Adrenal gland (tissue), 12 donors: ENCODE data around the gene PLCG2. TPM values are rescaled to one million over a fixed set of nuclear protein-coding genes. Genes with fewer than 3 reads are reported as not detected.

Experiments used
- DNase-seq, 7 donors: peaks; one replicate each; pipeline ENCODE4 v3.0.0-alpha.2; 2019 to 2020
- H3K27ac ChIP-seq, 5 donors: fragments of 200-600 bp; sonication (generic) in 4 of 5; 1 replicate in 3 of 5; 2 replicates in 2 of 5; pipeline versions ENCODE4 v1.5.1 to v1.8.0; 2016 to 2020; ENCODE audit warnings: mild to moderate bottlenecking in 1 of 5
- H3K27me3 ChIP-seq: fragments of 200-600 bp; 2 replicates; pipeline ENCODE4 v1.8.0; 2021
- H3K36me3 ChIP-seq, 2 donors: fragments of 200-600 bp; replicated peaks in 1 of 2; 1 replicate in 1 of 2; 2 replicates in 1 of 2; pipeline versions ENCODE4 v1.5.1 to v1.8.0; 2018 to 2022
- H3K4me1 ChIP-seq, 2 donors: fragments of 200-600 bp; replicated peaks in 1 of 2; 1 replicate in 1 of 2; 2 replicates in 1 of 2; pipeline versions ENCODE4 v1.5.1 to v1.8.0; 2018 to 2021
- H3K4me3 ChIP-seq, 4 donors: fragments of 200-600 bp; sonication (generic) in 3 of 4; one replicate each; pipeline ENCODE4 v1.5.1; 2016 to 2018
- H3K9me3 ChIP-seq, 3 donors: fragments of 200-600 bp; sonication (generic) in 1 of 3; replicated peaks in 1 of 3; 1 replicate in 2 of 3; 2 replicates in 1 of 3; pipeline versions ENCODE4 v1.5.1 to v1.8.0; 2016 to 2021
- POLR2A ChIP-seq, 2 donors: fragments of 450-650 bp; IDR thresholded peaks; one replicate each; pipeline ENCODE4 v1.6.1; 2017; ENCODE audit warnings: antibody characterized with exemption in 2 of 2, mild to moderate bottlenecking in 2 of 2, moderate library complexity in 1 of 2
- WGBS, 4 donors: extraction: QIAGEN DNeasy Blood & Tissue Kit in 2 of 4; methylation state at CpG; one replicate each; pipeline versions ENCODE4 v1.1.5 to v1.1.7; 2013 to 2017; 5-methylcytosine and 5-hydroxymethylcytosine counted together
- intact Hi-C, 2 donors: fragments of 100-400 bp; cut with DNase I; formaldehyde crosslinking; loops; one replicate each; pipeline versions ENCODE4 v1.14.1 to v1.15.0; 2022 to 2023
- polyA plus RNA-seq, 3 donors: library from polyadenylated mRNA; stranded (reverse); fragments of 200-250 nt in 2 of 3; fragments of 350-450 nt in 1 of 3; fragmentation: Illumina TruSeq in 1 of 3; extraction: RNeasy Lipid Tissue Mini Kit (QIAGEN cat#74804) in 1 of 3; gene quantifications; one replicate each; pipeline ENCODE4 v1.2.3, GENCODE V29; 2013 to 2014
- total RNA-seq, 9 donors: library from RNA; depleted of rRNA in 4 of 9; stranded (reverse); fragments of >200 nt in 4 of 9; fragments of 120-200 nt in 1 of 9; fragmentation: NEBNext Ultra II Directional in 1 of 9; extraction: Animal tissue kit (Norgen Biotek cat#: 25700) in 1 of 9; gene quantifications; one replicate each; pipeline versions ENCODE4 v1.1.0 to v1.2.4, GENCODE V29; 2013 to 2023
- TF ChIP-seq, protein P1 (sequence below), 6 experiments: fragments of 450-650 bp in 4 of 6; fragments of 200-600 bp in 2 of 6; sonication (generic) in 1 of 6; IDR thresholded peaks; 1 replicate in 5 of 6; 2 replicates in 1 of 6; pipeline versions ENCODE4 v1.5.1 to v1.8.0; 2016 to 2021; ENCODE audit warnings: antibody characterized with exemption in 6 of 6, mild to moderate bottlenecking in 2 of 6, moderate library complexity in 1 of 6
- donor health status: healthy with polysubstance abuse.
- donor health status: Bipolar disorder and iron deficiency.
- donor health status: DM: yes; HTN: yes; CAD: no.
- donor health status: DM: no; HTN: no; CAD: no.
- donor health status: DM: no; HTN: no; CAD: no.
- donor health status: DM: yes; HTN: yes; CAD: no.

PLCG2 gene
- total and polyA plus RNA-seq, 12 donors, result 4.8 to 47.6 (median 10.9) TPM

DNA sequence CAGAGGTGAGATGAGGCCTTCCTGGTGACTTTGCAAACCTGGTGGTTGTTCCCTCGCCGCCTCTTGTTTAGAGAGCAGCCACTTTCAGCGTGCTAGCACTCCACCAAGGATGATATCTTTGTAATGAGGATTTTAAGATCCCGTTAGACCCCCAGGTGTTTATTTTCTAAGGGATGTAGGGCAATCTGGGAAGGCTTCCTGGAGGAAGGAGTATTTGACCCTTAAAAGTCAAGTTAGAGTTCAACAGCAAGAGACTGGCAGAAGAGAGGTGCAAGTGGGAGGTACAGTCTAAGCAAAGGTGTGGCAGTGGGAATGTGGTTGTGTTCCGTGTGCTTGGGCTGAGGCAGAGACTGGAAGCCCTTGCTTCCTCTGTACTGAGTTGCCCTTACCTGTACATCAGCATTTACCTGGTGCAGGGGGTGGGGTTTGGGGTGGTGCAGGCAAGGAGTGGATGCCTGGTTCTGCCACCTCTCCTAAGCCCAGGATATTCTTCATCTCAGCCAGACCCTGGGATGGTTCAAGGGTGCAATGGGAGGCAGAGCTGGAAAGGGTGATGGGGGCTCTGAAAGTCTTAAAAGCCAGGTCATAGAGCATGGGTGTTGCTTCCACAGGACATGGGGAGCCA is 148.6 kb downstream of the PLCG2 start:
- Histone ChIP-seq H3K27ac (no peak overlapping the region), H3K9me3 (no peaks in the 10 kb centered on the region), H3K4me3 (no peak overlapping the region), H3K36me3 (no peaks in the 10 kb centered on the region), H3K4me1 (no peaks in the 10 kb centered on the region), H3K27me3 (no peaks in the 10 kb centered on the region)
- WGBS, 4 donors, result 72 to 89% (median 85%) methylated on average over 5 of the region's 5 CpGs
- TF ChIP-seq, protein P1, sequence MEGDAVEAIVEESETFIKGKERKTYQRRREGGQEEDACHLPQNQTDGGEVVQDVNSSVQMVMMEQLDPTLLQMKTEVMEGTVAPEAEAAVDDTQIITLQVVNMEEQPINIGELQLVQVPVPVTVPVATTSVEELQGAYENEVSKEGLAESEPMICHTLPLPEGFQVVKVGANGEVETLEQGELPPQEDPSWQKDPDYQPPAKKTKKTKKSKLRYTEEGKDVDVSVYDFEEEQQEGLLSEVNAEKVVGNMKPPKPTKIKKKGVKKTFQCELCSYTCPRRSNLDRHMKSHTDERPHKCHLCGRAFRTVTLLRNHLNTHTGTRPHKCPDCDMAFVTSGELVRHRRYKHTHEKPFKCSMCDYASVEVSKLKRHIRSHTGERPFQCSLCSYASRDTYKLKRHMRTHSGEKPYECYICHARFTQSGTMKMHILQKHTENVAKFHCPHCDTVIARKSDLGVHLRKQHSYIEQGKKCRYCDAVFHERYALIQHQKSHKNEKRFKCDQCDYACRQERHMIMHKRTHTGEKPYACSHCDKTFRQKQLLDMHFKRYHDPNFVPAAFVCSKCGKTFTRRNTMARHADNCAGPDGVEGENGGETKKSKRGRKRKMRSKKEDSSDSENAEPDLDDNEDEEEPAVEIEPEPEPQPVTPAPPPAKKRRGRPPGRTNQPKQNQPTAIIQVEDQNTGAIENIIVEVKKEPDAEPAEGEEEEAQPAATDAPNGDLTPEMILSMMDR (IDR thresholded peaks at IDR 0.05), result no peak
- TF ChIP-seq POLR2A (IDR thresholded peaks at IDR 0.05), result no peak
- intact Hi-C loops, result no loop called here
- DNase-seq, result no peak

DNA sequence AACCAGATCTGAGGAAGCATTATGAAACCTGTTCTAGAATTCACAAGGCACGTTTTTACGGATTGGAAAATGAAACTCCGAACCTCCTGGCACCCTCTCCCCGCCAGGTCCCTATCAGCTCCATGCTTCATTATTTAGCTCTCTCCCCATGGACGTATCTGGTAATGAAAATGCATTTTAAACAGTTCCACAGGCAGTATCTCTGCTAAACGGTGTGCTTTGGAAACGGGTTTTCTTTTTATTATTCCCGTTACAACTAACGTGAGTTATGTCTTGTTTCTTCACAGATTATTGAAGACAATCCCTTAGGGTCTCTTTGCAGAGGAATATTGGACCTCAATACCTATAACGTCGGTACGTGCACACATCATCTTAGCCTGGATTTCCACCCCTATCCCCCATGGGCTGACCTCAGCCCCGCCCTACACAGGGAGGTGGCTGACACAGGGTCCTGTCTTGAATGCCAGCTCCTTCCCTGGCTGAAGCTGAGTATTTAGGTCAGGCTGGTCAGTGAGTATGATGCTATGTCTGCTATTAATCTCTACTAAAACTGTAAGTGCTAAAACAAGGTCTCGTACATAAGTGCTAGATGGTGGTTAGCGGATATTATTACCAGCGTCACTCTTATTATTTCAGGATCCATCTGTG is 149.3 kb downstream of the PLCG2 start:
- no peak overlapping the region for H3K4me3 ChIP-seq
- no peaks in the 10 kb centered on the region for H3K4me1 ChIP-seq
- H3K36me3 ChIP-seq, result no peaks in the 10 kb centered on the region
- WGBS, 4 donors, result 79 to 85% (median 82%) methylated on average over 16 of the region's 16 CpGs
- H3K27ac ChIP-seq, result no peak overlapping the region
- DNase-seq, result no peak
- no peaks in the 10 kb centered on the region for H3K9me3 ChIP-seq
- H3K27me3 ChIP-seq, result no peaks in the 10 kb centered on the region
- intact Hi-C loops, result no loop called here
- TF ChIP-seq, protein P1 (IDR thresholded peaks at IDR 0.05), result no peak
- TF ChIP-seq POLR2A (IDR thresholded peaks at IDR 0.05), result no peak

DNA sequence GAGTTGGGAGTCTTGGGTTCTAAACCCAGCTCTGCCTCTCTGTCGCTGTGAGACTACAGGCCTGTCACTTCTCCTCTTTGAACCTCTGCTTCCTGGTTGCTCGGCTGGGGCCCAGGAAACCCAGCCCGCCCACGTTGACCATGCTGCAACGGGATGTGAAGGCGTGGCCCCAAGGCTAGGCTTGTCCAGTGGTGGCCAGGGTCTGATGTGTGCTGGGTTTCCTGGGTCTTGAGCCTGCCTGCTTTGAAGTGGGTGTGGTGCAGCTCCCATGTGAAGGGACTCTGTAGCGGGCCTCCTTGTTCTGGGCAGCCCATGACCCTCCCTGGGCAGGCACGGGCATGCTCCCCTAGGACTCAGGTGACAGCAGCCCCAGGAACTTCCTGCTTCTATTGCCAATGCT is 149.9 kb downstream of the PLCG2 start:
- Histone ChIP-seq H3K4me3 (no peak overlapping the region), H3K27me3 (no peaks in the 10 kb centered on the region), H3K9me3 (no peaks in the 10 kb centered on the region), H3K36me3 (no peaks in the 10 kb centered on the region), H3K4me1 (no peaks in the 10 kb centered on the region), H3K27ac (no peak overlapping the region)
- intact Hi-C loops, result no loop called here
- DNase-seq, result no peak
- 64 to 74% (median 69%) methylated on average over 8 of the region's 8 CpGs for WGBS, 4 donors
- TF ChIP-seq POLR2A (IDR thresholded peaks at IDR 0.05), result no peak
- TF ChIP-seq, protein P1 (IDR thresholded peaks at IDR 0.05), result no peak

DNA sequence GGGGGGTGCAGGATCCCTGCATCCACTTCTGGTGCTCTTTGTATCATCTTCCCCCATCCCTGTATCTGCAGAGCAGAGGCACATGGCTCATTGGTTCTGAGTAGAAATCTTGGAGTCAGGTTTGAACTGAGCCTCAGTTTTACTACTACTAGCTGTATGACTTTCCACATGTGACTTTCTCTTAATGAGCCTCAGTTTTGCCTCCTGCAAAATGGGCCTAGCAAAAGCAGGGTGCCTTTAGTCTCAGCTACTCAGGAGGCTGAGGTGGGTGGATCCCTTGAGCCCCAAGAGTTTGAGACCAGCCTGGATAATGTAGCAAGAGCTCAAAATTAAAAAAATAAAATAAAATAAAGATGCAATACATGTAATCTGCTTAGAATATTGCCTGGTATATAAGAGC is 150.8 kb downstream of the PLCG2 start:
- TF ChIP-seq POLR2A (IDR thresholded peaks at IDR 0.05), result no peak
- TF ChIP-seq, protein P1 (IDR thresholded peaks at IDR 0.05), result no peak

More for the DNA sequence above, 150.8 kb downstream of the PLCG2 start:
- Histone ChIP-seq H3K4me3 (no peak overlapping the region), H3K27me3 (no peaks in the 10 kb centered on the region), H3K4me1 (no peaks in the 10 kb centered on the region), H3K9me3 (no peaks in the 10 kb centered on the region), H3K27ac (no peak overlapping the region), H3K36me3 (no peaks in the 10 kb centered on the region)
- DNase-seq, result no peak
- intact Hi-C loops, result no loop called here
